Measurements from ENCODE around the gene JAZF1.

- TF ChIP-seq CTCF (IDR thresholded peaks at IDR 0.05) (no peak), EZH2 (IDR thresholded peaks at IDR 0.05; ENCODE audit: borderline replicate concordance, insufficient read depth, low read depth, low read length, poor library complexity, severe bottlenecking) (no peak)
Observed at GRCh38 chr7:28104041-28104541, 76.5 kb downstream of the JAZF1 start.

Data from B cell (primary cell).